Panc1 (cell line): Measurements from ENCODE around the gene TFCP2L1. TPM values are rescaled to one million over a fixed set of nuclear protein-coding genes. Genes with fewer than 3 reads are reported as not detected.
A peak's percentile ranks its signal among the peaks of the same experiment; 100 is the strongest.
"Not testable (repeated sequence)": the region's sequence is repeated elsewhere in the genome, so short reads cannot be mapped to it uniquely, and the experiment has no call there.

Experiments
- ATAC-seq: fragments of 200-7000 bp; cut with Tn5 transposase; 2 replicates; pipeline ENCODE4 v1.9.1; 2020; ENCODE audit warnings: mild to moderate bottlenecking, moderate library complexity
- BruUV-seq: library from RNA; stranded (reverse); fragments of 400-500 nt; replicated peaks from 2 replicates; lab custom pipeline; 2021; lab: Mats Ljungman, UMichigan
- CTCF ChIA-PET: fragments of 300-600 bp; sonication (Branson Sonifier 250); formaldehyde crosslinking; loops from one replicate; lab custom pipeline; 2022; ENCODE audit warnings: antibody characterized with exemption; lab: Charles Lee
- POLR2A ChIA-PET: fragments of 300-600 bp; sonication (Branson Sonifier 250); formaldehyde crosslinking; loops from one replicate; lab custom pipeline; 2022; ENCODE audit warnings: antibody characterized with exemption; lab: Charles Lee
- DNase-seq: peaks from one replicate; pipeline ENCODE4 v3.0.0-alpha.2; 2010; ENCODE audit warnings: low read depth, low spot score
- H3K27ac ChIP-seq: 2 replicates; pipeline ENCODE4 v1.5.1; 2011; ENCODE audit warnings: mild to moderate bottlenecking, low read length, inconsistent platforms
- H3K27me3 ChIP-seq: fragments of 200-500 bp; sonication (Bioruptor generic); 2 replicates; pipeline ENCODE4 v1.6.0; 2014; ENCODE audit warnings: low read length, inconsistent platforms; ENCODE audit not compliant: control insufficient read depth, insufficient read depth
- H3K36me3 ChIP-seq: fragments of 200-500 bp; sonication (Bioruptor generic); 2 replicates; pipeline ENCODE4 v1.5.1; 2014; ENCODE audit warnings: inconsistent platforms, mild to moderate bottlenecking, low read length, moderate library complexity; ENCODE audit not compliant: control insufficient read depth, insufficient read depth
- H3K4me1 ChIP-seq: 2 replicates; pipeline ENCODE4 v1.5.1; 2011; ENCODE audit warnings: inconsistent platforms, mild to moderate bottlenecking, low read length, moderate library complexity; ENCODE audit not compliant: control insufficient read depth, insufficient read depth
- H3K4me3 ChIP-seq, 2 experiments: 2 replicates each; pipeline ENCODE4 v1.5.1; 2011 to 2012; ENCODE audit warnings: low read depth in 2 of 2, low read length in 2 of 2, mild to moderate bottlenecking in 2 of 2, inconsistent platforms in 1 of 2, moderate library complexity in 1 of 2
- H3K9me3 ChIP-seq: fragments of 200-500 bp; sonication (Bioruptor generic); 2 replicates; pipeline ENCODE4 v1.5.1; 2014; ENCODE audit warnings: low read depth, mild to moderate bottlenecking, inconsistent platforms, low read length, moderate library complexity; ENCODE audit not compliant: control insufficient read depth, insufficient read depth
- POLR2AphosphoS5 ChIP-seq: IDR thresholded peaks from 2 replicates; pipeline ENCODE4 v1.6.1; 2012; ENCODE audit warnings: mild to moderate bottlenecking, low read depth, low read length, moderate library complexity
- SIN3A ChIP-seq: IDR thresholded peaks from 2 replicates; pipeline ENCODE4 v1.6.1; 2012; ENCODE audit warnings: low read depth, mild to moderate bottlenecking, low read length, moderate library complexity, borderline replicate concordance; ENCODE audit not compliant: insufficient read depth
- TCF7L2 ChIP-seq: IDR thresholded peaks from 2 replicates; pipeline ENCODE4 v1.6.1; 2011; ENCODE audit warnings: mild to moderate bottlenecking, low read depth, low read length, inconsistent platforms
- in situ Hi-C: cut with HindIII; loops from 2 replicates; pipeline ENCODE4 v1.10.0; 2016; ENCODE audit warnings: low sequenced_read_pairs, low pct_unique_long_range_greater_than_20kb
- intact Hi-C: fragments of 100-400 bp; cut with micrococcal nuclease; formaldehyde crosslinking; loops from one replicate; pipeline ENCODE4 v1.10.0; 2022; ENCODE audit not compliant: unreplicated experiment
- total RNA-seq: library from RNA; stranded (reverse); gene quantifications from one replicate; pipeline ENCODE4 v1.2.1, GENCODE V29; 2021; ENCODE audit not compliant: unreplicated experiment
- TF ChIP-seq, protein P1 (sequence below): fragments of 450-650 bp; IDR thresholded peaks from 2 replicates; pipeline ENCODE4 v1.5.1; 2017; ENCODE audit warnings: mild to moderate bottlenecking
- TF ChIP-seq, protein P2 (sequence below), 2 experiments: IDR thresholded peaks; 2 replicates each; pipeline ENCODE4 v1.6.1; 2011 to 2012; ENCODE audit warnings: low read depth in 2 of 2, control low read depth in 1 of 2, low read length in 1 of 2, mild to moderate bottlenecking in 1 of 2, moderate library complexity in 1 of 2; ENCODE audit not compliant: insufficient read depth in 1 of 2

TFCP2L1 gene
- total RNA-seq, 1 experiment from 2014 or later, result 4.9 TPM

DNA sequence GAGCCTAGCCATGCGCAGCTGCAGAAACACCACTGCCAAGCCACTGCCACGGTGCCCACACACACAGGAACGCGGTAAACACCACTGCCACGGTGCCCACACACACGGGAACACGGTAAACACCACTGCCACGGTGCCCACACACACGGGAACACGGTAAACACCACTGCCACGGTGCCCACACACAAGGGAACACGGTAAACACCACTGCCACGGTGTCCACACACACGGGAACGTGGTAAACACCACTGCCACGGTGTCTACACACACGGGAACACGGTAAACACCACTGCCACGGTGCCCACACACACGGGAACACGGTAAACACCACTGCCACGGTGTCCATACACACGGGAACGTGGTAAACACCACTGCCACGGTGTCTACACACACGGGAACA lies 59.3 kb downstream of the TFCP2L1 start:
- H3K9me3 ChIP-seq, in situ Hi-C loops, DNase-seq: not testable (repeated sequence)

DNA sequence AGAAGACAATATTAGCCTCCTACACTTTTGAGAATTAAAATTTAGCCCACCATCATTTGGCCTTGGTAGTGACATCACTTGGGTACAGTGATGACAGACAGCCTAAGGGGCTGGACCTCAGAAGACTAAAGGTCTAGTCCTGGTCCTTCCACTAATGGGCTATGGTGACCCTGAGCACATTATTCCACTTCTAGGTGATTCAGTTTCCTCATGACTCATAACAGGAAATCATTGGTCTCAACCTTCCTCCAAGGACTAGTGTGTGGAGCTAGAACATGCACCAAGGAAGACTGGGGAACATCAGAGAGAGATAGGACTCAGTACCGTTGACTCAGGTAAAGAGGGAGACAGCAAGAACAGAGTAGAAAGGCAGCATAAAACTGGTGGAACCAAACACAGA lies 64.0 kb downstream of the TFCP2L1 start:
- no peak overlapping the region for H3K27ac ChIP-seq

More for the DNA sequence above, 59.3 kb downstream of the TFCP2L1 start:
- CTCF ChIA-PET, ATAC-seq, intact Hi-C loops, BruUV-seq, POLR2A ChIA-PET, H3K4me3 ChIP-seq, H3K27me3 ChIP-seq, H3K27ac ChIP-seq, H3K4me1 ChIP-seq, H3K36me3 ChIP-seq: not testable (repeated sequence)

DNA sequence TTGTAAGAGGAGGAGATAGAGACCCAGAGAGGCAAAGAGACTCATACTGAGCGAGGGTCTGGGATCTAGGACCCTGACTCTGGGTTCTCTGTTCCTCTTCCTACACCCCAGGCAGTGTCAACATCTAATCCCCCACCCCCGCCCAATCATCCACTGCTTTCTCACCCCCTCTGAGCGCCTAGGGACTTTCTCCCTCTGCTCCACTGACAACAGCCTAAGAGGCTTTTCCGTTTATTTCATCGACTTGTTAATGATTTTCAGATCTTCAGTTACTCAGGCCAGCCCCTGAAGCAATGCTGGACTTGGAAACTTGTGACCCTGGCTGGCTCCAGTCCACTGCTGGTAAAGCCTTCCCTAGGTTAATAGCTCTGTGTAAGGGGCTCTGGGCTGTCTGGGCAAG lies 65.1 kb downstream of the TFCP2L1 start:
- Histone ChIP-seq H3K9me3 (no peaks in the 10 kb centered on the region), H3K27me3 (no peaks in the 10 kb centered on the region), H3K36me3 (no peaks in the 10 kb centered on the region), H3K4me3 (no peak overlapping the region), H3K4me1 (no peaks in the 10 kb centered on the region), H3K27ac (no peak overlapping the region)
- DNase-seq, result no peak
- in situ Hi-C loops, result no loop called here
- no TSS peak for BruUV-seq
- no peak for TF ChIP-seq SIN3A
- no peak for TF ChIP-seq POLR2AphosphoS5
- no peak for TF ChIP-seq TCF7L2
- TF ChIP-seq, protein P1, sequence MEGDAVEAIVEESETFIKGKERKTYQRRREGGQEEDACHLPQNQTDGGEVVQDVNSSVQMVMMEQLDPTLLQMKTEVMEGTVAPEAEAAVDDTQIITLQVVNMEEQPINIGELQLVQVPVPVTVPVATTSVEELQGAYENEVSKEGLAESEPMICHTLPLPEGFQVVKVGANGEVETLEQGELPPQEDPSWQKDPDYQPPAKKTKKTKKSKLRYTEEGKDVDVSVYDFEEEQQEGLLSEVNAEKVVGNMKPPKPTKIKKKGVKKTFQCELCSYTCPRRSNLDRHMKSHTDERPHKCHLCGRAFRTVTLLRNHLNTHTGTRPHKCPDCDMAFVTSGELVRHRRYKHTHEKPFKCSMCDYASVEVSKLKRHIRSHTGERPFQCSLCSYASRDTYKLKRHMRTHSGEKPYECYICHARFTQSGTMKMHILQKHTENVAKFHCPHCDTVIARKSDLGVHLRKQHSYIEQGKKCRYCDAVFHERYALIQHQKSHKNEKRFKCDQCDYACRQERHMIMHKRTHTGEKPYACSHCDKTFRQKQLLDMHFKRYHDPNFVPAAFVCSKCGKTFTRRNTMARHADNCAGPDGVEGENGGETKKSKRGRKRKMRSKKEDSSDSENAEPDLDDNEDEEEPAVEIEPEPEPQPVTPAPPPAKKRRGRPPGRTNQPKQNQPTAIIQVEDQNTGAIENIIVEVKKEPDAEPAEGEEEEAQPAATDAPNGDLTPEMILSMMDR, result no peak
- TF ChIP-seq, protein P2, sequence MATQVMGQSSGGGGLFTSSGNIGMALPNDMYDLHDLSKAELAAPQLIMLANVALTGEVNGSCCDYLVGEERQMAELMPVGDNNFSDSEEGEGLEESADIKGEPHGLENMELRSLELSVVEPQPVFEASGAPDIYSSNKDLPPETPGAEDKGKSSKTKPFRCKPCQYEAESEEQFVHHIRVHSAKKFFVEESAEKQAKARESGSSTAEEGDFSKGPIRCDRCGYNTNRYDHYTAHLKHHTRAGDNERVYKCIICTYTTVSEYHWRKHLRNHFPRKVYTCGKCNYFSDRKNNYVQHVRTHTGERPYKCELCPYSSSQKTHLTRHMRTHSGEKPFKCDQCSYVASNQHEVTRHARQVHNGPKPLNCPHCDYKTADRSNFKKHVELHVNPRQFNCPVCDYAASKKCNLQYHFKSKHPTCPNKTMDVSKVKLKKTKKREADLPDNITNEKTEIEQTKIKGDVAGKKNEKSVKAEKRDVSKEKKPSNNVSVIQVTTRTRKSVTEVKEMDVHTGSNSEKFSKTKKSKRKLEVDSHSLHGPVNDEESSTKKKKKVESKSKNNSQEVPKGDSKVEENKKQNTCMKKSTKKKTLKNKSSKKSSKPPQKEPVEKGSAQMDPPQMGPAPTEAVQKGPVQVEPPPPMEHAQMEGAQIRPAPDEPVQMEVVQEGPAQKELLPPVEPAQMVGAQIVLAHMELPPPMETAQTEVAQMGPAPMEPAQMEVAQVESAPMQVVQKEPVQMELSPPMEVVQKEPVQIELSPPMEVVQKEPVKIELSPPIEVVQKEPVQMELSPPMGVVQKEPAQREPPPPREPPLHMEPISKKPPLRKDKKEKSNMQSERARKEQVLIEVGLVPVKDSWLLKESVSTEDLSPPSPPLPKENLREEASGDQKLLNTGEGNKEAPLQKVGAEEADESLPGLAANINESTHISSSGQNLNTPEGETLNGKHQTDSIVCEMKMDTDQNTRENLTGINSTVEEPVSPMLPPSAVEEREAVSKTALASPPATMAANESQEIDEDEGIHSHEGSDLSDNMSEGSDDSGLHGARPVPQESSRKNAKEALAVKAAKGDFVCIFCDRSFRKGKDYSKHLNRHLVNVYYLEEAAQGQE (IDR thresholded peaks at IDR 0.05; ENCODE audit: insufficient read depth in 1 of 2, low read depth in 2 of 2, low read length in 1 of 2), result no peak
- ChIA-PET CTCF (no interaction called here), POLR2A (no interaction called here)
- no peak for ATAC-seq
- intact Hi-C loops, result no loop called here

More for the DNA sequence above, 64.0 kb downstream of the TFCP2L1 start:
- Histone ChIP-seq H3K36me3 (no peaks in the 10 kb centered on the region), H3K27me3 (no peaks in the 10 kb centered on the region), H3K4me1 (no peaks in the 10 kb centered on the region), H3K4me3 (no peak overlapping the region), H3K9me3 (no peaks in the 10 kb centered on the region)
- no peak; the same call in 1 of the 2 replicates for ATAC-seq
- no TSS peak for BruUV-seq
- ChIA-PET POLR2A (no interaction called here), CTCF (no interaction called here)
- TF ChIP-seq TCF7L2 (no peak), POLR2AphosphoS5 (no peak), SIN3A (no peak)
- TF ChIP-seq, protein P2 (IDR thresholded peaks at IDR 0.05; ENCODE audit: insufficient read depth in 1 of 2, low read depth in 2 of 2, low read length in 1 of 2), result no peak
- TF ChIP-seq, protein P1, result no peak
- DNase-seq, result peak; percentile 15
- in situ Hi-C loops, result no loop called here
- intact Hi-C loops, result no loop called here
